ENCODE results near the gene USPL1.

Gene USPL1

DNA sequence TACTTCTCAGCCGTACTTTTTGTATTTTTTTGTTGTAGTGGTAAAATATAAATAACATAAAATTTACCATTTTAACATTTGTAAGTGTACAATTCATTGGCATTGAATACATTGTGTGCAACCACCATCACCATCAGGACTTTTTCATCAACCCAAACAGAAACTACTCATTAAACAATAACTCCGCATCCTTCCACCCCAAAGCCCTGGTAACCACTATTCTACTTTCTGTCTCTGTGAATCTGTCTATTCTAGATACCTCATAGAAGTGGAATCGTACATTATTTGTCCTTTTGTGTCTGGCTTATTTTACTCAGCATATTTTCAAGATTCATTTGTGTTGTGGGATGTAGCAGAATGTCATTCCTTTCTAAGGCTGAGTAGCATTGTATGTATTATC is 38.5 kb downstream of the USPL1 start:
- in situ Hi-C loops (cut with MboI; ENCODE audit: low sequenced_read_pairs), result no loop called here

DNA sequence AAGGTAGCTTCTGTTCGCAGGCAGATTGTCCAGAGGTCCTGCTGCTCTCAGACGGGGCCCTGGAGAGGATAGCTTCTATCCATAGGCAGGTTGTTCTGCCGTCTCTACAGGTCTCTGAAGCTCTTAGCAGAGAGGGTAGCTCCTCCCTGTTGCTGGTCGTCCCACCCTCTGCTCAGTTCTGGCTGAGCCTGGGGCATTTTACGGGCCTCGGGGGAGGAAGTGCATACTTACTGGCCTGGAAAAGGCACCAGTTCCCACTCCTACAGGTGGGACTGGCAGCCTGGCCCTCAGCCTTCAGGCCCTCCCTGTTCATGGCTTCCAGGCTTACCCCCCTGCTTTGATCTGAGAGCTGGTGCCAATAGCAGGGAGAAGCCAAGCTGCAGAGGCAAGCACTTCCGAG is 42.3 kb downstream of the USPL1 start:
- in situ Hi-C loops (cut with MboI; ENCODE audit: low sequenced_read_pairs), result no loop called here

DNA sequence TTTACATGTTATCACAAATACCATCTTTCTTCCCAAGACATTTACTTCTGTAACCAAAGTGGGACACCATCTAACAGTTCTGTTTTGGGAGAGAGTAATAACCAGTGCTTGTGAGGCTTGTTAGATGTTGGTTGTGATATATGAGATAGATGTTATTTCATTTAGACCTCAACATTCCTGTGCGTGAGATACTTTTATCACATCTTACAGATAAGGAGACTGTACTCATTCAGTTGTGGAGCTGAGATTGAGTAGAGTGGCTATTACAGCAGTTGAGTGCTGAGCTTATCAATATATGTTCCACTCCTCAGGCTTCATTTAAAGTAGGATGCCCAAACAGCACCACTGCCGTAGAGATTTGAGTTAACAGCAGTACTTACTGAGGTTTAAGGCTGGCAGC is 43.1 kb downstream of the USPL1 start:
- in situ Hi-C loops (cut with MboI; ENCODE audit: low sequenced_read_pairs), result no loop called here

DNA sequence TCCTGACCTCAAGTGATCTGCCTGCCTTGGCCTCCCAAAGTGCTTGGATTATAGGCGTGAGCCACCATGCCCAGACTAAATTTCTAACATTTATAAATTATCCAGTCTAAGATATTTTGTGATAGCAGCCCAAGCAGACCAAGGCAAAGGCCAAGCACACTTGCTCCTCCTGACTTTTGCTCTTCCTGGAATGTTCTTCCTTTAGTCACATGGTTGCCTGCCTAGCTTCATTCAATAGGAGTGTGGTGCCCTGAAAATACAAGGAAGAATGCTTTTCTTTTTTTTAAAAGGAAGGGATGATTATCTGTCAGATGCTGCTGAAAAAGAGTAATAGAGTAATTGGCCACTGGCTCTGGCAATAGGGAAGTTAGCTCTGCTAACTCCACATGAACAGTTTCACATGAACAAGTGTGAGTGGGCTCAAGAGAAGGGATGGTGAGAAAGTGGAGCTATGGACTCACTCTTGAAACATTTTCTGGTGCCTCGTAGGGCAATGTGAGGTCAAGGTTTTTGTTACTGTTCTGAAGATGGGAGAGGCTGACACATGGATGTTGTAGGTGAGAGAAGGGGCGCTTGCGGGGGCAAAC is 47.1 kb downstream of the USPL1 start:
- in situ Hi-C loops (cut with MboI; ENCODE audit: low sequenced_read_pairs), result no loop called here

DNA sequence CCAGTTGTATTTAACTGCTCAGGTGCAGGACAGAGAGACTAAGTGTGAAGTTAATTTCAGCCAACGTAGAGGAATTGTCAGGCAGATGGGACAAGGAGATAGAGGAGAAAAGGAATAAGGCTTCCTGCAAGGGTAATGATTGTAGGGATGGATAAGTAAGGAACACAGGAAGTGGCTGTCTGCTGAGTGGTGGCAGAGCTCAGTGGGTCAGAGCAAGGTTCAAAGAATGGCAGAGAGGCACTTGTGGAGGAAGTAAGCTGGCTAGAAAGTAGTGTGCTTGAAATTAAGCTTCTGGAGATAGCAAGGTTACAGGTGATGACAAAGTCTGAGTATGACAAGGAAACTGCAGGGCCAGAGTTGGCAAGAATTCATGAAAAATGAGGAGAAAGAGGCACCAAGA is 47.9 kb downstream of the USPL1 start:
- in situ Hi-C loops (cut with MboI; ENCODE audit: low sequenced_read_pairs), result no loop called here

DNA sequence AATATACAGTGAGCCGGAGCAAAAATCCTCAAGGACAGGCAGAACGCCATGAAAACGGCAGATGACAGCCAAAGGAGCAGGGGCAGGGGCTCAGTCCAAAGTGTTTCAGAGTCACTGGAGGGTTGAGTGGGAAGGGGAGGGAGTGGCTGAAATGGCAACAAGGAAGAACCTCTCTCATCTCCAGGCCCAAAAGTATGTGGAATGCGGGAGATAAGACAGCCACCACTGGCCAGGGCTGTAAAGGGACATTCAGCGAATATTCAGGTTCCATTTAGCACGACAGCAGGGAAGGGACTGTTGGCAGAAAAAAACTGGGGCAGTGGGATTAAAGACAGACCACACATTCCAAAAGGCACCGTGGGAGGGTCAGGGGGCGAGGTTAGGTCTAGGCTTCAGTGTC is 48.4 kb downstream of the USPL1 start:
- in situ Hi-C loops (cut with MboI; ENCODE audit: low sequenced_read_pairs), result no loop called here

DNA sequence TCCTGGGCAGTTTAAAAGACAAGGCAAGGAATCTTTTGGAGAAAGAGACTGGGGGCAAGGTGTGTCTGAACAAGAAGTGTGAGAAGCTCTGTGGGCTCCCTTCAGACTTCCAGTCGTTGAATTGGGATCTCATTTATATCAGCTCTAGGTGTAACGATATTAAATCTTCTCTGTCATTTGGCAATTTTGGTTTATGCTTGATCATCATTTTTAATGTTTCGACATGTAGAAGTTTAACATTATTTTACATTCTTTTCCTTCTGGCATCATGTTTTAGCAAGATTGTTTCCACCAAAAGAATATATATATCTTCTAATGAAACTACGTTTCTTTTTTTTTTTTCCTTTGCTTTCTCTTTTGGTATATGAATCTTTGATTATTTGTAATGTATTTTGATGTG is 49.3 kb downstream of the USPL1 start:
- in situ Hi-C loops (cut with MboI; ENCODE audit: low sequenced_read_pairs), result no loop called here

DNA sequence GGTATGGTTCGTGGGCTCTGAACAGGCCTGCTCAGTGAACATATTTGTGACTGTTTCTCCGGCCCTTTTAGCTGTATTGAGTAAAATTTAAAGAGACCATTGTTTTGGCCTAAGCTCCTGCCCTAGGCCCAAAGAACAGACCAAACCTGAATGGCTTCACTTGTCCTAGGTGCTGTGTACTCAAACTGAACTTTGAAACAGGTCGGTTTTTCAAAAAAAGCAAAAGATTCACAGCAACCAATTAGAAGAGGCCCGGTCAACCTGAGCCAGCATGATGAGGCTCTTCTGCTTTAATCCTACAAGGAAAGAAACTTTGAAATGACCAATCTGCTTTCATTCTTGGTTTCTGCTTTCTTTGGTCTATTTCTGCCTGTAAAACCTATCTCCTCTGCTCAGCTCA is 50.6 kb downstream of the USPL1 start:
- in situ Hi-C loops (cut with MboI; ENCODE audit: low sequenced_read_pairs), result no loop called here

DNA sequence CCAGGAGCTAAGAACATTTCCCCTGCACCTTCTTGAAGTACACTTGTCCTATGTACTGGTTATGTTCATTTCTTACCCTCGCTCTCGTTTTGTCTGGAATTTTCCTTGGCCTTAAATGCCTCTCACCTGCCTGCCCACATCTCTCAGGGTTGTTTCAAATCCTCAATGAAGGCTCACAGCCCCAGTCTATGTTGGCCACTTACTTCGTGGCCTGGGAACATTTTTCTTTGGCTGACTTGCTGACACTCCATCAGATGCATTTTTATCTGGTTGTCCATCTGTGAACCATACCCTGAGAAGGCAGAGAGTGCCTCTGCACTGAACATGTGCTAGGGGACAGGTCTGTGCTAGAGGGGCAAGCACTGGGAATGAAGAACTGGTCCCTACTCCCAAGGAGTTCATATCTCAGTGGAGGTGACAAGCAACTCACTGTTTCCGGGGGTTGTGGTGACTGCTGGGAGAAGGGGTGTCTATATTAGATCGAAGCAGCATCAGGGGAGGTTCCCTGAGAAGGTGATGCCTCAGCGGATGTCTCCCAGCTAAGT is 53.6 kb downstream of the USPL1 start:
- in situ Hi-C loops (cut with MboI; ENCODE audit: low sequenced_read_pairs), result no loop called here

DNA sequence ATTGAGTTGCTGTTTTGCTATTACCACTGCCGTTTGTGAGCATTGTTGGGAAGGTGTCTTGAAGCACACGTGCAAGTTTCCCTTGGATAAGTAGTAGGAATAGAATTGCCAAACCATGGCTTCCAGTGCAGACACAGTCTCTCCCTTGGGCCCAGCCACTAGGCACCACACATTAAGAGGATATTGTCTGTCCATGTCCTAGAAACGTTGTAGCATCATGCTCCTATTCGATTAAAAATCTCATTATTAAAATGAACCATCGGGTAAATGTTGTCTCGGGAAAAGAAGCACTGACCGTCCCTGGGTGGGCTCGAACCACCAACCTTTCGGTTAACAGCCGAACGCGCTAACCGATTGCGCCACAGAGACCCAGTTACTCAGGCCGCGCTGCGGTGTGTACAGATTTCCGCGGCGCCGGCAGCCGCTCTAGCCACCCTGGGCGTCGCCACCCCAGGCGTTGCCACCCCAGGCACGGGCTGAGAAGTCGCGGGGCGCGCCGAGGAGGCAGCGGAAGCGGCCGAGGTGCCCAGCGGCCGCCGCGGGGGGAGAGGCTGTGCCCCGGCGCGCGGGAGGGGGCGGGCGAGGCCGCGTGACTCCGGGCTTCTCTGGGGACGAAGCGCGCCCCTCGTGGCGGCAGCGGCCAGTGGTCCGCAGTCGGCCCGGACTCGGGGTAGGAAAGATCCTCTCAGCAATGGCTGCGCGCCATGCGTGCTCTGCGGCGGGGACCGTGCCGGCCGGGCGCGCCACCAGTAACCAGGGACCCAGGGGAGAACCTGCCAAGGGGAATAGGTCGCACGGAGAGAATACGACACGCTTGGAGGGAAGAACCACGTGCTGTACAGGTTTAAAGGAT is 56.2 kb downstream of the USPL1 start:
- in situ Hi-C loops (cut with MboI; ENCODE audit: low sequenced_read_pairs), result no loop called here

DNA sequence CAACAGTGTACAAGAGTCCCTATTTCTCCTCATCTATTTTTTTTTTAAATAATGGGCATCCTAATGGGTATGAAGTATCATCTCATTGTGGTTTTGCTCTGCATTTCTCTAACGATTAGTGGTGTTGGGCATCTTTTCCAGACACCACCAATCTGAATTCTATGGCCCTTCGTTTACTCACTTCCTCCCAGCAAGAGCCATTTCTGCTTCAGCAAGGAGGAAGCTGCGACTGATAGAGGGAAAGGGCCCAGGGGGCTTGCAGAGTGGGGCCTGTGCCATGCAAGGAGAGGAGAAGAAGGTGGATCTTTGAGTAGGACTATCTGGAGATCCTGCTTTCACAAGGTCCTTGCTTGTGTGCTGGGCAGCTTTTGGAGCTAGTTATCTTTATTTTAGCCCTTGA is 58.0 kb downstream of the USPL1 start:
- in situ Hi-C loops (cut with MboI; ENCODE audit: low sequenced_read_pairs), result no loop called here

DNA sequence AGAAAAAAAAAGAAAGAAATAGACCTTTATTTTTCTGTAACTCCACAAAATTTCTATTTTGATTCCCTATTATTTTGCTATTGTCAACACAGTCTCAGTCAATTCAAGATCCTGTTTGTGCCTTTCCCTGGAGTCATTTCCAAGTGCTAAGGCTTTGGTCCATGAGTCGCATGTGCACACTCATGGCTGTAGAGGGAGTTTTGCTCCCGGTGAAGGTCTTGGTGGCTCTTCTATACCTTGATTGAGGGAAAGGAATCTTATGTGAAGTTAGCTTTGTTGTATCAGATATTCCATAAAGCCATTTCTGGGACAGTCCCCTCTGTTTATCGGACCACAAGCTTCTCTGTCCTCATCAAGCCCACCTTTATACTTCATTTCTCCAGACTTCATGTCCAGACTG is 59.0 kb downstream of the USPL1 start:
- in situ Hi-C loops (cut with MboI; ENCODE audit: low sequenced_read_pairs), result no loop called here

DNA sequence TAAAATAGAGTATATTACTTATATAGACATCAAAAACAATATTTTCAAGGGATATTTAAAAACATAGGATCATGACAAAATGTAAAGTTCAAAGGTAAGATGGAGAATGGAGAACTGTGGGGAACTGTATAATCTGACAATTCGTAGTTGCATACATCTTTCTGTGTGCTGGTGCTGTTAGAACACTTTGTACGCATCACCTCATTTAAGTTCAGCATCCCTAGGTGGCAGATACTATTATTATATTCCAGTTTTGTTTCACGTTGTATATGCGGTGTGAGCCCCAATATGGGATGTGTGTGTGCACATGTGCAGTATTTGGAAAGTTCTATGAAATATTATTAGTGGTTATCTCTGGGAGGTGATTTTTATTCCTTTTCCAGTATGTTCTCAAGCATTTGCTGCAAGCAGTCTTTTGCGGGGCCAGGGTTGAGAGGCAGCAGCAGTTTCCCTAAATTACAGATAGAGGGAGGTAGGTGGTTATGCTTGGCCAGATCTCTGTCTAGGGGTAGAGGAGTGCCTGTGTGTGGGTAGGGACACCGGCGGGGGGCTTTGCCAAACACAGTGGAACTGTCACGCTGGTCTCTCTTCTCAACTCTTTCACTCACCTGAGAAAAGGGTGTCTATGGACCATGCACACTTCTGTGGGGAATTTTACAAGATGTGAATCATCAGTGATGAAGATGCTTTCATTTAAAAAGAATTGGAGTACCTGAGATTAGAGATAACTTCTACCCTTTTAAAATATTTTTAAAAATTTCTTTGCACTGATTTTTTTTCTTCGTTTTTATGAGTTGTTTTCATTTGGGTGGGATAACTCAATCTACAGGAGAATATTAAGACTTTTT is 62.0 kb downstream of the USPL1 start:
- in situ Hi-C loops (cut with MboI; ENCODE audit: low sequenced_read_pairs), result no loop called here

DNA sequence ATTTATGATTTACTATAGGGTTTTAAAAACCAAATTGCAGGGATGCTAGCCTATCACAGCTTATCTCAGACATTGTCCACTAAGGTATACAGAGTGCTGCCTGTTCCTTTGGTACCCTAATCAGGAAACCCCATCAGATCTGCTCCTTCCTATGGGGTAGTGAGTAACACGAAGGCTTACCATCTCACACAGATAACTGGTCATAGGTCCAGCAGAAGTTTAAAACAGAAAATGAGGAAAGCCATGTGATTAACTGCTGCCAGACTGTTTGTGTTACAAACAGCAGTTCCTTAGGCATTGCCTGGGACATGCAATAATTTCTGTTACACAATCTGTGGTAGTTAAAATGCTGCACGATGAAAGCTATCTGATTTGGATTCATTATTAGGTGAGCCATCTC is 64.1 kb downstream of the USPL1 start:
- in situ Hi-C loops (cut with MboI; ENCODE audit: low sequenced_read_pairs), result no loop called here

DNA sequence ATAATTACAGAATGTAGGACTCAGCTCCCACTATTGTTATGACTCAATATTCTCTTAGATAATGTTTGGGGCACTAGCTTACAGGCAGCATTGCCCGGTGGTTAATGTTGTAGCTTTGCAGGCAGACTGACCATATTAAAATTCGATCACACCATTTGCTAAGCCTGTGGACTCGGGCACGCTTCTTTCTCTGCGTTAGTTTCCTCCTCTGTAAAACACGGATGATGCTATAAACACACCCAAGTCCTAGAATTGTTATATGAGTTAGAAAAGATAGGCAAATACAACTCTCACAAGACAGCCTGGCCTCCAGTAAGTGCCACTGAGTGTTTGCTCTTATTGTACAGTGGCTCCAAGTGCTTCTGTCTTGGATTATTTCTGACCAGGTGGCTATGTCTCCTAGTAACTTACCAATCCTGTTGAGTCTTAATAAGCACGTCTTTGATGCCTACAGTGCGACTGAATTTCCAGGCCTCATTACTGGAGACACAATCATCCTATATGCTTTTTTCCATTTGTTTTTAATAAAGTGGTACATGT is 67.7 kb downstream of the USPL1 start:
- in situ Hi-C loops (cut with MboI; ENCODE audit: low sequenced_read_pairs), result no loop called here

DNA sequence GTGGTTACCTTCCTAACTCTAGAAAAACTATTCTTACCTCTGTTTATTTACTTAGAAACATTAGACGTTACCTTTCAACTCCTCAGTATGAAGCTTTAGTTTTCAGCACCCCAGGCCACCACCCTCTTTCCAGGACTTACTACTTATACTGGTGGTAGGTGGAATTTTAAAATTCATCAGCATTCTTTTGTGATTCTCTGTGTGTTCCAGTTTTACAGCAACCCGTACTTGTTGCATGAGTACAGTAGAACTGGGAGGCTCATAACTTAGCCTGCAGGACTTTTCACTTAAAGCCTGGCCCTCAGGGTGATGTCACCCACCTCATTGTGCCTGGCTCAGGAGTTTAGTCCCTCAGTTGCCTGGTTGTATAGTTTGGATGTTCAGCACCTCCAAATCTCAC is 68.3 kb downstream of the USPL1 start:
- in situ Hi-C loops (cut with MboI; ENCODE audit: low sequenced_read_pairs), result no loop called here

DNA sequence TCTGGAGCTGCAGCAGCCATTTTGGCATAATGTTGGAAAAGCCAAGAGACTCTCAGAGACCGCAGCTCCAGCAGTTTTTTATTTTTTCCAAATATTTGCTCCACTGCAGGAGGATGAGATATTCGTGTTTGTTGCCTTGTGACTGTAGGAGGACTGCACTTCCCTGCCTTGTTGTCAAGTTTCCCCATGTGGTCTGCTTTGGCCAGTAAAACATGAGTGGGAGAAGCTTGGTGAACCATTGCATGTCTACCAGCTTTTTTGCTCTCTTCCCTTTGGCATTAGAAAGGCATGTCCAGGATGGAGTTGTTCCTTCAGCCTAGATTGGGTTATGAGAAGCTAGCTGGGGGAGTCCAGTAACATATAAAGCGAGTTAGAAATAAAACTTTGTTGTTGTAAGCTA is 69.9 kb downstream of the USPL1 start:
- in situ Hi-C loops (cut with MboI; ENCODE audit: low sequenced_read_pairs), result no loop called here

DNA sequence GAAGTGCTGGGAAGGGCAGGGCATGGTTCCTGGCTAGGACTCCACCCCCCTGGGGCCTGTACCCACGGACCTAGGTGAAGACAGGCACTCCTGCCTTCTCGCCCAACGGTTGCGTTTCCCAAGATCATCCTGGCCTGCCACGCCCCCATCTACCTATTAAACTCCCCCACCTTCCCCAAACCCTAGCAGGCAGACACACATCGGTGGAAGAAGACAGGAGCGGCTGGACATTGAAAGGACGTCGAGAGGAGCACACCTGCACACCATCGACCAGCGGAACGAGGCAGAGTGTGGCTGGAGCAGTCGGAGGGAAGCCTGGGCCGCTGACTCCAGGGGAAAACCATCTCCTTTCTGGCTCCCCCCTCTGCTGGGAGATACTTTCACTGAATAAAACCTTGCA is 72.0 kb downstream of the USPL1 start:
- in situ Hi-C loops (cut with MboI; ENCODE audit: low sequenced_read_pairs), result no loop called here

DNA sequence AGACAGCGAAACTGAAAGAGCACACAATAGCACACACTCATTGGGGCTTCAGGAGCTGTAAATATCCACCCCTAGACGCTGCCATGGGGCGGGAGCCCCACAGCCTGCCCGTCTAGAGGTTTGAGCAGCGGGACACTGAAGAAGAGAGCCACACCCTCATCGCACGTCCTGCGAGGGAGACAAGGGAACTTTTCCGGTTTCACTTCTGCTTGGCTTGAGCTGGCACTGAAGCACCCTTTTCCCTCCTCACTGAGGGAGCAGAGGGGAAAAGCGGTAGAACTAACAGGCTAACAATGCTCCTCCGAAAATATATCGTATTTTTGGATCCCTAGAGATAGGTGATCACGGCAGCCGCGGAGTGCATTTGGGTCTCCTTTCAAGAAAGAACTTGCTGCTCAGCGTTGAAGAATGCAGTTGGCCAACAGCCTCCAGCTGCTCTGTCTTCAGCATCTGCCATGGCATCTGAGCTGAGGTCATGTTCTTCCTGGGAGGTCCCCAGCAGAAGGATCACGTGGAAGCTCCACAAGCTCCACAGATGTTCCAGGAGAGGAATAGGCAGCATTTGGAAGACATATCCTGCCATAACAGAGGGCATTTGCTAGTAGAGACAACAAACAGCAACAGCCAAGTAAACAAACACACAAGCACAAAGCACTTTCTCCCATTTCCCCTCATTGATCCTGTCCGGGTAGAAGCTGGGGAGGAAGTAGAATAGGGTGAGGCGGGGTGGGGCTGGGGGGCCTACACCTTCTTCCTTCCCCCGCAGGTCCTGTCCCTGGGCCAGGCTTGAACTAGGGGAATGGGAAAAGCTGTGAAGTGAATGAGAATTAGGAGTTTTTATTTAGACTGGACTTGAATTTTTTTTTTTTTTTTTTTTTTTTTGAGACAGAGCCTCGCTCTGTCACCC is 72.8 kb downstream of the USPL1 start:
- in situ Hi-C loops (cut with MboI; ENCODE audit: low sequenced_read_pairs), result no loop called here

DNA sequence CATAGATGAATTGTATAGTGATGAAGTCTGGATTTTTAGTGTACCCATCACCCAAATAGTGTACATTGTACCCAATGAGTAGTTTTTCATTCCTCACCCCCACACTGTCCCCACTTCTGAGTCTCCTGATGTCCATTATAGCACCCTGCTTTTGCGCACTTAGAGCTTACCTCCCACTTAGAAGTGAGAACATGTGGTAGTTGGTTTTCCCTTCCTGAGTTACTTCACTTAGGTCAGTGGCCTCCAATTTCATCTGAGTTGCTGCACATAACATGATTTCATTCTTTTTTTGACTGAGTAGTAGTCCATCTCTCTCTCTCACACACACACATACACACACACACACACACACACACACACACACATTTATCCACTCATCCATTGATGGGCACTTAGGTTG is 74.4 kb downstream of the USPL1 start:
- in situ Hi-C loops (cut with MboI; ENCODE audit: low sequenced_read_pairs), result no loop called here
